NK-92 treated with Interleukin-12 subunit alpha and Interleukin-12 subunit beta, amount 100 ng/mL, for 24 hours (cell line): Measurements from ENCODE around the gene OBI1.

ENCODE experiments used
- DNase-seq: peaks from one replicate; lab custom pipeline; 2025; lab: John Stamatoyannopoulos, UW

The OBI1 gene, protein sequence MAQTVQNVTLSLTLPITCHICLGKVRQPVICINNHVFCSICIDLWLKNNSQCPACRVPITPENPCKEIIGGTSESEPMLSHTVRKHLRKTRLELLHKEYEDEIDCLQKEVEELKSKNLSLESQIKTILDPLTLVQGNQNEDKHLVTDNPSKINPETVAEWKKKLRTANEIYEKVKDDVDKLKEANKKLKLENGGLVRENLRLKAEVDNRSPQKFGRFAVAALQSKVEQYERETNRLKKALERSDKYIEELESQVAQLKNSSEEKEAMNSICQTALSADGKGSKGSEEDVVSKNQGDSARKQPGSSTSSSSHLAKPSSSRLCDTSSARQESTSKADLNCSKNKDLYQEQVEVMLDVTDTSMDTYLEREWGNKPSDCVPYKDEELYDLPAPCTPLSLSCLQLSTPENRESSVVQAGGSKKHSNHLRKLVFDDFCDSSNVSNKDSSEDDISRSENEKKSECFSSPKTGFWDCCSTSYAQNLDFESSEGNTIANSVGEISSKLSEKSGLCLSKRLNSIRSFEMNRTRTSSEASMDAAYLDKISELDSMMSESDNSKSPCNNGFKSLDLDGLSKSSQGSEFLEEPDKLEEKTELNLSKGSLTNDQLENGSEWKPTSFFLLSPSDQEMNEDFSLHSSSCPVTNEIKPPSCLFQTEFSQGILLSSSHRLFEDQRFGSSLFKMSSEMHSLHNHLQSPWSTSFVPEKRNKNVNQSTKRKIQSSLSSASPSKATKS

DNA sequence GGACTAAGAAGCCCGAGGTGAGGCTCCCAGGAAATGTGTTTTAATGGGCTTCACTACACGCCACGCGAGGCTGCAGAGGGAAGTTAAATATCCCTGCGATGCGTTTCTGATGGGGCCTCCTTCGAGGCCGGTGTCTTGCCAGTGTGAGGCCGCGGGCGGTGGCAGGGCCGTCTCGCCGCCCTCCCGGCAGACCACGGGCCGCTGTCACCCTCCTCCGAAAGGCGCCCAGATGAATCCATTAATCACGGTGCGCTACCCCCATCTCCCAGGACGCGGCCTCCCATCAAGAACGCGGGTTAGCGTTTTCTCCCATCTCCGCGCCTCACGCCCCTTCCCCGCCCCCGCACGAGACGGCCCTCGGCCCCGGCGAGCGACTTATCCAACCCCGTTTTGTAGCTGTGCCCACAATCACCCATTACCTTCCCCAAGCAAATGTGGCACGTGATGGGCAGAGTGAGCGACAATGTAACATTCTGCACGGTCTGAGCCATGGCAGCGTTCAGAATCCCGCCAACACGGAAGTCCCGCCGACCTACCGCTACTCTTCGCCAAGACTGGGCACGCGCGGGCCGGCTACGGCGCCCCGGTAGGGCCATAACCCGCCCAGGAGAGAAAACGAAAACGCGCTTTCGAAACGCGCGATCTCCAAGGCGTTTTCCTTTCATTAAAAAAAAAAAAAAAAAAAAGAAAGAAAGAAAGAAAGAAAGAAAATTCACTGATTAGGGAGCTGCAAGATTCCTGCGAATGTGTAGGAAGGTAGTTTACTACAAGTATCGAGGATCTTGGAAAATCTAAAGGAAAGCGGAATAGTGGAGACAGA is at the start of gene OBI1:
Gene OBI1 (minus strand): TSS at position 526 of the 820 bp plus-strand sequence. CDS start 35 bp downstream, at position 491.
- peak; percentile 77 for DNase-seq

GRCh38 chr13:78701383-78701782 is 42.4 kb upstream of the OBI1 start:
- no peak for DNase-seq

DNA sequence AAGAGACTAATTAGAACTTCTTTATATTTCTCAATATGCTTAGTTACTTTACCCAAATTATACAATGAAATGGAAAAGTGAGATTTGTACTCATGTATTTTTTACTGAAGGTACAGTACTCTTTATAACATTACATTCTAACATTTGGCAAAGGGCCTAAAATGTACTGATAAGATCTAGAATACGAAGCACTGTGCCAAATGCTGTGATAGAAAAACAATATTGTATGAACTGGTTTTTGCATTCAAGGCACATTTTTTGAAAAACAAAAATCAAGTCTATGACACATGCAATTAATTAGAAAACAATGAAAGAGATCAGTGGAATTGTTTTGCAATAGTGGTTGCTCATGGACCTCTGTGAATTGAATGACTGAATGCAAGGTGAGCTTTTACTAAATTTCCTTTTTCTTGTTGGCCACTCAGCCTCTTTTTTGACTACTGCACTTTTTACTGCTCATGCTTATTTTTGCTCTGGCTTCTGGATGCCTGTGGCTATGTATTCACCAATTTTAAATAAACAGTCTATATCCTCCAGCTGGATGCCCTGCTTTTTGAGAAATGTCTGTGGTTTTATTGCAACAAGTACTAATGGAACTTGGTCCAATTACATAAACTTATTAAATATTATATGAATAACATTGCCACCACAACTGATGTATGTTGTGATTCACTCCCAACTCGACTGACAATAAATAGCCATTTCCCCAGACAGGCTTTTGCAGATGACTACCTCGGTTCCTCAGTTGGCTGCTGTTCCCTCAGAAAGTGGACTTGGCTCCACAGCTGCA is 41.4 kb upstream of the OBI1 start:
- no peak for DNase-seq

GRCh38 chr13:78689011-78689410 is 30.1 kb upstream of the OBI1 start:
- no peak for DNase-seq

DNA sequence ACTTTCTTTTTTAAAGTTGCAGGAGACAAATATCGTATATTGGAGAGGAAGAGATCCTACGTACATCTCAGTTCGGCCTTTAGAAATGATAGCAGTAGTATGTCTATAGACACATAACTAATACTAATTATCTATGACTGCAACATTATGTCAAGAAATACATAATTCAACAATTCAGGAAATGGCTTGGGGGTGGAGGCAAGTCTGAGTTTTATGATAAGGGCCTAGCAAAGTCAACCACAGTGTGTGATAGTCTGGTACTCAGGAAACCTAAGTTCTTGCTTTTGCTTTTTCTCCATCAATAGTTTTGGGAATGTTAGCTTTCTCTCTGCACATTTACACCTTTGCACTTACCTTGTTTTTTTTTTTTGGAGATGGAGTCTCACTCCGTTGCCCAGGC is 27.5 kb upstream of the OBI1 start:
- no peak for DNase-seq

GRCh38 chr13:78680576-78681350 is 21.8 kb upstream of the OBI1 start:
- DNase-seq, result no peak

- DNase-seq, result no peak
Measured at GRCh38 chr13:78680115-78680561, 21.2 kb upstream of the OBI1 start.

DNA sequence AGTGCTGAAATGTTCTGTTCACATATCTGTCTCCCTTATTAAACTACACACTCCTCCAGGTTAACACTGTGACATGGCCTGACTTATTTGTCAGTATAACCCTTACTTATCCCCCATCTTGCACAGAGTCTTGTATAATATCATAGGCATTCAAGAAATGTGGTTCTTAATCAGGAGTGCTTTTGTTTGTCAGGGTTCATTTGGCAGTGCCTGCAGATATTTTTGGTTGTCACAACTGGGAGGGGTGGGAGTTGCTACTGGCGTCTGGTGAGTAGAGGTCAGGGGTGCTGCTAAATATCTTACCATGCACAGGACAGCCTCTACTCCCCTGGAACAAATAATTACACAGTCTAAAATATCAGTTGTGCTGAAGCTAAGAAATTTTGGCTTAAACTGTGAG is 20.4 kb upstream of the OBI1 start:
- no peak for DNase-seq

- DNase-seq, result no peak
Measured at GRCh38 chr13:78675112-78675511, 16.2 kb upstream of the OBI1 start.

DNA sequence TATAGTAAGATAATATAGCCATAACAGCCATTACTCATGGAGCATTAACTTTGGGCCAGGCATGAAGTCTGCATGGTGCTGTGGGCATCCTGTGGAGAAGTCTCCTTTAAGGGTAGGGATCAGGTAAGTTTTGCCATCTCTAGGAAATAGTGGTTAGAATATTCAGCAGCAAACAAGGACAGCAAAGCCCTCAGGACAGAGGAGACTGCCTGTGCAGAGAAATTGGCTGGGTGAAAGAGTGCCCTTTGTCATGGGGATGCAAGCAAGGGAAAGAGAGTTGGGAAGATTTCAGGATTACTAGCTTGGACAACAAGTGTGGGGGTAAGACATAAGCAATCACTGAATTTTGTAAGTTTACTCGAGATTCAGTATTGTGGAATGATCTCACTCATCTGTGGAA is 15.7 kb upstream of the OBI1 start:
- no peak for DNase-seq

DNA sequence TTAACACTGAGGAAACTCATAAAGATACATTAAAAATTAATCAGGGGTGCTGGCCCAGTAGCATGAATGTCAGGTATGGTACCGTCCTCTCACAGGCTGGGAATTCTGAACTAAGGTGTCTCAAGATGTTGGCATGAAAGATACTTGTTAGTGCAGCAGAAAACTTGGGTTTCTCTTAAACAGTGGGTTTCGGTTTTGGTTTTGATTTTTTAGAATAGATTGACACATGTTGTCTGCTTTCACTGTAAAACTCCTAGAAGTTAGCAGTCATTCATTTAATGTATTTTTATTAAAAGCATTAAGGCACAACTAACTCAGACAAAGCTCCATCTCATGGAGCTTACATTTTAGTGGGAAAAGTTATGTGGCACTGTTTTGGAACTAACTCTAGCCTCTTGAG is 3.5 kb upstream of the OBI1 start:
- DNase-seq, result no peak

- no peak for DNase-seq
Measured at GRCh38 chr13:78660495-78660857, 1.5 kb upstream of the OBI1 start.

DNA sequence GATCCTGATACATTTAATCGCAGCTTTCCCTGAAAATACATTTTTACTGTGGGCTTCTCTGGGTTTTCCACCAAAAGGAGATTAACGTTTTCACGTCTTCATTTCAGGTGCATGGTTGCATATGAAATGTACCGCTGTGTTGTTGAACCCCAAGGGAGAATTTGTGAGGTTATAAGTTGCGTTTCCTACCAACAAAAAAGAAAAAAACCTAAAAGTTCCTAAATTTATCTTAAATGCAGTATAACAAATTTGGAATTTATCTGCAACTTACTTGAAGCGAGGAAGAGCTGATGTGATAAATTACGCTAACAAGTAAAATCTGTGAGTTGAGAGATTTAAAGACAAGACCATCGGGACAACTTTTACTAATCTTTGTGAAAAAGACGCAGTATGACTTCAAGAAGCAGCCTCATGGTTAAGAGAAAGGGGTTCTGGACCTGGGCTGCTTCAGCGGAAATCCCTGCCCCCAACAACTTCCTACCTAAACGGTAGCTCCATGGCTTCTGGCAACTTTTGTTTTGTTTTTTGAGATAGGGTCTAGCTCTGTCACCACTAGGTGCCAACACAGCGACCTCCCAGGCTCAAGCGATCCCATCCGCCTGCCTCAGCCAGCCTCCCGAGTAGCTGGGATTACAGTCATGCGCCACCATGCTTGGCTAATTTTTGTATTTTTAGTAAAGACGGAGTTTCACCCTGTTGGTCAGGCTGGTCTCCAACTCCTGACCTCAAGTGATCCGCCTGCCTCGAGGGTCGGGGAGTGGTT is 958 bp upstream of the OBI1 start:
- DNase-seq, result no peak

DNA sequence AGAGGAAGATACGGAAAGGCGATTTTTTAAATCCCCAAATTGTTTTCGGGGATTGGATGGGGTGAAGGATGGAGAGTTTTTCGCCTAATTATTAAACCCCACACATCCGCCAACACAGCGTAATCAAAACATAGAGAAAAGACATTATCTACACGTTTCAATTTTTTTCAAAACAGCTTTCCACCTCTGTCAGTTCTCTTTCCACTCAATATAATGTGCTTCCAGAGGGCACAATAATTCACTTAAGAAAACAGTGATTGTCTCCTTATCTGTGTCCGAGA is 435 bp upstream of the OBI1 start:
- no peak for DNase-seq

DNA sequence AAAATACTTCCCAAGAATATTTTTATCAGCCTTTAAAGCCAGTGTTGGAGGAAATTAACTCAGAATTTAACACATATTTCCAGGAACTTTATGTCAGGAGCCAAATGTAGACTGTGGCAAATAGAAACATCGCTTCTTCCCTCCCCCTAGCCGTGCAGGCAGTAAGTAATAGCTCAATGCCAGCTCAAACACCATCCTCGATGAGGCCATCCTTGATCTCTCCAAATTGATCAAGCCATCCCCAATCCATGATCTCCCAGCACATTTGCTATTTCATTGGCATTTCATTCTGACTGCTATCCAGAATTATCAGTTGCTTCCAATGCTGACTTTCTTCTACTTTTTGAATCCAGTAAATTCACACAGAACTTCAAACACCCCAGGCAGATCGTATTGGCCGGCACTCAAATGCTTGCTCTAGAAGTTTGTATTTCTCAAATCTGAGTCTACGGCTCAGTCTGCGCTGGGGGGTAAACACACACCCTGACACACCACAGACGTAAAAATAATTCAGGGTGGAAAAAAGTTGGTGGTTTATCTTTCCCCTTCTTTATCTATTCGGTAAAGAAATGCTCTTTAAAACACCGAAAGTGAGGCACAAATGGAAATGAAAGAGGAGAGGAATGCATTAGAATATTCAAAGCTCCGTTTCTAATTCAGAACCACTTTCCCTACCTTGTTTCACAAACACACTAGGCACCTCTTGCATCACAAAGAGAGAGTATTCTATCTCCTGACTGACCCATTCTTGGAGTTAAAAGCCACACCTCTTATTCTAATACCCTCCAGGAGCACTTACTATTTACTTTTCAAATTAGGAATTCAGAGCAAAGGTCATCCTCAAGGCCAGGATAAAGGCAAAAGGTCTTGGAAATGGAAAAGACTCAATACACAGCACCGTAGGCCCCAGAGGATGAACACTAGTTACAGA is 991 bp downstream of the OBI1 start:
- no peak for DNase-seq

- no peak for DNase-seq
Measured at GRCh38 chr13:78655906-78656305, 3.0 kb downstream of the OBI1 start.

DNA sequence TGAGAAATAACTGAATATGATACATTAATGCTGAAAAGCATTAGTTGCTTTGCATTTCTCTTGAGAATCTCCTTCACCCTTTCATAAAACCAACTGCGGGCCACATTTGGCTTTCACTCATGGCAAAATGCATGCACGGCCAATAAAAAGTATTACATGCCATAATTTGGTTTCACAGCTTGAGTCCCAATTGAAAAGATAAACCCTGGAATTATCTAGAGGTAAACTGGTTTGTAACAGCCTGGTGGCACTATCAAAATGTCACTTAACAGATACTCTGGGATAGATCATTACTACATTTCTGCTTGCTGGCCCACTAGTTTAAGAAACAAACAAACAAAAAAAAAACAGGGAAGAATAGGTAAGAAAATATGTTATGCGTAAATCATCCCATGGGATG is 3.9 kb downstream of the OBI1 start:
- DNase-seq, result no peak

- DNase-seq, result no peak
Measured at GRCh38 chr13:78652651-78653050, 6.3 kb downstream of the OBI1 start.

- no peak for DNase-seq
Measured at GRCh38 chr13:78650717-78651083, 8.3 kb downstream of the OBI1 start.
